Measurements from ENCODE around the gene INTS1.

- TF ChIP-seq CTCF (conservative IDR thresholded peaks at IDR 0.05 in 1 of 2, IDR thresholded peaks at IDR 0.05 in 1 of 2; ENCODE audit: extremely low read depth in 1 of 2, insufficient read depth in 1 of 2, low read depth in 1 of 2, low read length in 2 of 2) (no peak), EZH2 (IDR thresholded peaks at IDR 0.05; ENCODE audit: borderline replicate concordance, low read length) (no peak)
Observed at GRCh38 chr7:1433128-1433920, 70.9 kb downstream of the INTS1 start.
